ENCODE data around the gene UNC45B.
"Not testable (repeated sequence)": the region's sequence is repeated elsewhere in the genome, so short reads cannot be mapped to it uniquely, and the experiment has no call there.

Gene UNC45B, protein sequence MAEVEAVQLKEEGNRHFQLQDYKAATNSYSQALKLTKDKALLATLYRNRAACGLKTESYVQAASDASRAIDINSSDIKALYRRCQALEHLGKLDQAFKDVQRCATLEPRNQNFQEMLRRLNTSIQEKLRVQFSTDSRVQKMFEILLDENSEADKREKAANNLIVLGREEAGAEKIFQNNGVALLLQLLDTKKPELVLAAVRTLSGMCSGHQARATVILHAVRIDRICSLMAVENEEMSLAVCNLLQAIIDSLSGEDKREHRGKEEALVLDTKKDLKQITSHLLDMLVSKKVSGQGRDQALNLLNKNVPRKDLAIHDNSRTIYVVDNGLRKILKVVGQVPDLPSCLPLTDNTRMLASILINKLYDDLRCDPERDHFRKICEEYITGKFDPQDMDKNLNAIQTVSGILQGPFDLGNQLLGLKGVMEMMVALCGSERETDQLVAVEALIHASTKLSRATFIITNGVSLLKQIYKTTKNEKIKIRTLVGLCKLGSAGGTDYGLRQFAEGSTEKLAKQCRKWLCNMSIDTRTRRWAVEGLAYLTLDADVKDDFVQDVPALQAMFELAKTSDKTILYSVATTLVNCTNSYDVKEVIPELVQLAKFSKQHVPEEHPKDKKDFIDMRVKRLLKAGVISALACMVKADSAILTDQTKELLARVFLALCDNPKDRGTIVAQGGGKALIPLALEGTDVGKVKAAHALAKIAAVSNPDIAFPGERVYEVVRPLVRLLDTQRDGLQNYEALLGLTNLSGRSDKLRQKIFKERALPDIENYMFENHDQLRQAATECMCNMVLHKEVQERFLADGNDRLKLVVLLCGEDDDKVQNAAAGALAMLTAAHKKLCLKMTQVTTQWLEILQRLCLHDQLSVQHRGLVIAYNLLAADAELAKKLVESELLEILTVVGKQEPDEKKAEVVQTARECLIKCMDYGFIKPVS

GRCh38 chr17:35147375-35147905 is at the start of gene UNC45B:
Gene UNC45B, plus strand, starts transcription at chr17:35147817. Its CDS starts 447 bp downstream, at chr17:35148264.
- DNase-seq = no peak

GRCh38 chr17:35099908-35100307 is 47.7 kb upstream of the UNC45B start:
- no peak for DNase-seq

GRCh38 chr17:35101036-35101435 is 46.6 kb upstream of the UNC45B start:
- no peak for DNase-seq

GRCh38 chr17:35101725-35102124 is 45.9 kb upstream of the UNC45B start:
- DNase-seq = no peak

DNA sequence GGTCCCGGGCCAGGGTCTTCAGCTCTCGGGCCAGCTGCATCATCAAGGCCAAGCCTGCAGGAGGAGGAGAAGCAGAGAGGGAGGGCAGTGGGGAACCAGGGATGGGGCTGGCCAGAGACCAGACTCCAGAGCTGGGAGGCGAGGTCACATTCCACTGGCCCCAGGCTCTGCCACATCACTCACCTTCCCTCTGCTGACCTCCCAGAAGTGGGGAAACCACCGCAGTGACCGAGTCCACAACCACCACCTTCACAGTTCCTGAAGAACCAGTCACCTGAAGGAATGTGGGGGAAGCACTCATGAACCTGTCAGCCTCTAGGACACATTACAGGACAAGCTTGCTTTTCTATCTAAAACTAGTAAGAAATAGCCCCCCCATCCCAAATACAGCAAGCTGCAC is 44.3 kb upstream of the UNC45B start:
- DNase-seq = no peak

- no peak for DNase-seq
These were observed 42.7 kb upstream of the UNC45B start for GRCh38 chr17:35104844-35105450.

DNA sequence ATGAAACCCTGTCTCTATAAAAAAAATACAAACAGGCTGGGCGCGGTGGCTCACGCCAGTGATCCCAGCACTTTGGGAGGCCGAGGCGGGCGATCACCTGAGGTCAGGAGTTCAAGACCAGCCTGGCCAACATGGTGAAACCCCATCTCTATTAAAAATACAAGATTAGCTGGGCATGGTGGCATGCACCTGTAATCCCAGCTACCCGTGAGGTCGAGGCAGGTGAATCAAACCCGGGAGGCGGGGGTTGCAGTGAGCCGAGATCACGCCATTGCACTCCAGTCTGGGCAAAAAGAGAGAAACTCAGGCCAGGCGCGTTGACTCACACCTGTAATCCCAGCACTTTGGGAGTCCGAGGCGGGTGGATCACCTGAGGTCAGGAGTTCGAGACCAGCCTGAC is 36.8 kb upstream of the UNC45B start:
- not testable (repeated sequence) for DNase-seq

GRCh38 chr17:35116845-35117244 is 30.8 kb upstream of the UNC45B start:
- no peak for DNase-seq

GRCh38 chr17:35117984-35118383 is 29.6 kb upstream of the UNC45B start:
- no peak for DNase-seq

DNA sequence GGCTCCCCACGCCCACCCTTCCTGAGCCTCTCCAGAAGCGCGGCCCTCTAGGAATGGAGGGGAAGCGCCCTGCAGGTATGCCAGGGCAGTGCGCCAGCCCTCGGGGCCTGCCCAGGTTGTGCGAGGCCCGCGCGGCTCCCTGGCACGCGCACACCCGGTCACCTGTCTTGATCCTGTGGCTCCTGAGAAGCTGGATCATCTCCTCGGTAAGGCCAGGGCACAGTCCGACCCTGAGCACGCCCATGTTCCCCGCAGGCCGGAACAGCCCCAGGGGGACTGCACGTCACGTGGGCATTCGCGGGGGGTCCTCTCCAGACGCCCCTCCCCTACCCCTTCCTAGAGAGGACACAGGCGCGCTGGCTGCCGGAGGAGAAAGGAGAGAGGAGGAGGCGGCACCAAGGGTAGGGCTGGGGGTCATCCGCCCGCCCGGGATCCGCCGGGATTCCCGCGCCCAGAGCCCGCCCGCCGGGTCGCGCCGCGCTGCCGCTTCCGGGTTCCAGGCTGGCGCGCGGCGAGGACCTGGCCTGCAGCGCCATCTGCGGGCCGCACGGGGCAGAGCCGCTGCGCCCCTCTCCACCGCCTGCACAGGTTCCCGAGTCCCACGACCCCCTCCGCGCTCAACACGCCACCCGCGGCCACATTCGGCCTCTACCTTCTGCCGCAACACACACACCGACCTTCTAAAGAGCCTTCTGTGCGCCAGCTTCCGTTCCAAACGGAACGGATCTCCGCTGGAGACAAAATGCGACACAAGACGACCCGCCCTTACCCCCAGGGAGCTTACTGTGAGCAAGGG is 28.0 kb upstream of the UNC45B start, which contains the start of gene RAD51D:
TSS of gene RAD51D (minus strand) at position 491 of the 796 bp plus-strand sequence. CDS start at position 244, 247 bp downstream.
- DNase-seq = peak; percentile 85

DNA sequence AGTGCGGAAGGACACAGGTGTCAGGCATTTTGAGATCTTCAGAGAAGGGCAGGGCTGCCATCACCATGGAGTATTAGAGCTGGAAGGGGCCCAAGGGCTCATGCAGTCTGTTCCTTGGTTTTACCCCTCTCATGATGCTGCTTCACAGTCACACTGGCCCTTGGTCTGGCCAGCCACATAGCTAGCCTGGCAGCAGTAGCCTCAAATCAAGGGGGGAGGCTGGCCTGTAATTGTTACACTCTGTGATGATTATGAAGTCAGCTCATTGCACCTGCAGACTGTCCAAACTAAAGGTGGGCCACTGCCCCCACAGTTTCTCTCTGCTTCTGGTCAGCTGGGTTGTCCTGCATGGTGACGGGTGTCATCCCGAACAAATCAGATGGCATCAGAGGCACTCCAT is 26.3 kb upstream of the UNC45B start, which contains the start of gene FNDC8:
TSS of gene FNDC8 (plus strand) at position 301 of the 400 bp plus-strand sequence. CDS start at position 380, 79 bp downstream.
- no peak for DNase-seq

- DNase-seq = no peak
These were observed 19.7 kb upstream of the UNC45B start for GRCh38 chr17:35127751-35128514.

GRCh38 chr17:35129154-35129972 is 18.3 kb upstream of the UNC45B start:
- DNase-seq = no peak

- no peak for DNase-seq
These were observed 17.7 kb upstream of the UNC45B start for GRCh38 chr17:35129973-35130351.

DNA sequence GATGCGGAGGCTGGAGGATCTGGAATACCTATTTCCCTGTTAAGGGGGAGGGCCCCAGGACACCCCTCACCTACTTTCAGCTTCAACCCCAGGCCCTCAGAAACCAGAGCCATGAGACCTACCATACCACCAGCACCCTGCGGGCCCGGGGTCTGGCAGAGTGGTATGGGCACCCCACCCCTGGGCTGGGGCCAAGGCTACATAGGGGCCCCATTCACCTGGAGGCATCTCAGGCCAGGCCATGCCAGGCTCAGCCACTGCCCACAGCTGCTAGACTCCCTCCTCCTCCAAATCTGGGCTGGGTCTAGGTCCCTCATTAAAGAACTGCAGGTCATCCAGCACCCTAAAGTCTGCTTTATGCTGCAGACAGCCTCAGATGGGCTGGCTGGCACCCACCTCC is 17.2 kb upstream of the UNC45B start:
- DNase-seq = no peak

GRCh38 chr17:35132099-35132498 is 15.5 kb upstream of the UNC45B start:
- no peak for DNase-seq

GRCh38 chr17:35132816-35133550 is 14.6 kb upstream of the UNC45B start:
- DNase-seq = no peak

- DNase-seq = no peak
These were observed 12.3 kb upstream of the UNC45B start for GRCh38 chr17:35135322-35135721.

DNA sequence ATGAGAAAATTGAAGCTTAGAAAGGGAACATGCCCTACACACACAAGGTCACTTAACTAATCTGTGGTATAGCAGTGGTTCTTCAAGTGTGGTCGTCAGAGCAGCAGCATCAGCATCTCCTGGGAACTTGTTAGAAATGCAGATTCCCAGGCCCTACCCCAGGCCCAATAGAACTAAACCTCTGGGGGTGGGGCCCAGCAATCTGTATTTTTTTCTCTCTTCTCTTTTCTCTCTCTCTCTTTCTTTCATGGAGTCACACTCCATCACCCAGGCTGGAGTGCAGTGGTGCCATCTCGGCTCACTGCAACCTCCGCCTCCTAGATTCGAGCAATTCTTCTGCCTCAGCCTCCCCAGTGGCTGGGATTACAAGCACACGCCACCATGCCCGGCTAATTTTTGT is 9.4 kb upstream of the UNC45B start:
- no peak for DNase-seq
